Small intestine (tissue), 7 donors: ENCODE data around the gene LSAMP. TPM values are rescaled to one million over a fixed set of nuclear protein-coding genes. Genes with fewer than 3 reads are reported as not detected.

Experiments used
- DNase-seq, 2 donors: peaks; one replicate each; pipeline versions ENCODE4 v3.0.0 to v3.0.0-alpha.2; 2013
- FAIRE-seq: peaks from 2 replicates; lab custom pipeline; 2012; peaks lifted over from hg19 to GRCh38; lab: Jason Lieb, UNC
- H3K27ac ChIP-seq, 3 donors: one replicate each; pipeline ENCODE4 v1.5.1; 2013; ENCODE audit warnings: low read length in 2 of 3, mild to moderate bottlenecking in 2 of 3, control low read depth in 1 of 3, inconsistent platforms in 1 of 3, low read depth in 1 of 3, moderate library complexity in 1 of 3
- H3K27me3 ChIP-seq, 3 donors: one replicate each; pipeline ENCODE4 v1.6.1; 2013; ENCODE audit warnings: low read length in 3 of 3, inconsistent platforms in 1 of 3; ENCODE audit not compliant: control insufficient read depth in 3 of 3, insufficient read depth in 3 of 3
- H3K36me3 ChIP-seq, 3 donors: one replicate each; pipeline ENCODE4 v1.6.1; 2013; ENCODE audit warnings: low read length in 3 of 3, inconsistent platforms in 1 of 3, low read depth in 1 of 3, mild to moderate bottlenecking in 1 of 3, moderate library complexity in 1 of 3; ENCODE audit not compliant: control insufficient read depth in 3 of 3, insufficient read depth in 2 of 3
- H3K4me1 ChIP-seq, 3 donors: one replicate each; pipeline ENCODE4 v1.6.1; 2013; ENCODE audit warnings: low read length in 2 of 3, inconsistent platforms in 1 of 3, low read depth in 1 of 3, mild to moderate bottlenecking in 1 of 3, moderate library complexity in 1 of 3; ENCODE audit not compliant: control insufficient read depth in 3 of 3, insufficient read depth in 2 of 3
- H3K4me3 ChIP-seq, 3 donors: one replicate each; pipeline ENCODE4 v1.5.1; 2013; ENCODE audit warnings: low read length in 3 of 3, control low read depth in 1 of 3, inconsistent platforms in 1 of 3, low read depth in 1 of 3, mild to moderate bottlenecking in 1 of 3, moderate library complexity in 1 of 3
- H3K9me3 ChIP-seq, 2 donors: one replicate each; pipeline ENCODE4 v1.6.1; 2013; ENCODE audit warnings: low read depth in 1 of 2, low read length in 1 of 2; ENCODE audit not compliant: control insufficient read depth in 2 of 2, insufficient read depth in 1 of 2
- WGBS, 3 donors: extraction: QIAGEN DNeasy Blood & Tissue Kit; methylation state at CpG; one replicate each; pipeline ENCODE4 v1.1.7; 2013; 5-methylcytosine and 5-hydroxymethylcytosine counted together
- polyA plus RNA-seq, 4 donors: library from polyadenylated mRNA; stranded (reverse) in 3 of 4; unstranded in 1 of 4; fragments of 200-250 nt in 3 of 4; fragments of 120-200 nt in 1 of 4; gene quantifications; one replicate each; pipeline versions ENCODE4 v1.2.1 to v1.2.3, GENCODE V29; 2013
- donor health status: healthy with polysubstance abuse.
- donor health status: control.
- donor health status: control.
- donor health status: Bipolar disorder and iron deficiency.
- donor health status: healthy.

LSAMP gene
- polyA plus RNA-seq, 4 donors = 0.27 to 2.9 (median 1.8) TPM; not detected in 1

DNA sequence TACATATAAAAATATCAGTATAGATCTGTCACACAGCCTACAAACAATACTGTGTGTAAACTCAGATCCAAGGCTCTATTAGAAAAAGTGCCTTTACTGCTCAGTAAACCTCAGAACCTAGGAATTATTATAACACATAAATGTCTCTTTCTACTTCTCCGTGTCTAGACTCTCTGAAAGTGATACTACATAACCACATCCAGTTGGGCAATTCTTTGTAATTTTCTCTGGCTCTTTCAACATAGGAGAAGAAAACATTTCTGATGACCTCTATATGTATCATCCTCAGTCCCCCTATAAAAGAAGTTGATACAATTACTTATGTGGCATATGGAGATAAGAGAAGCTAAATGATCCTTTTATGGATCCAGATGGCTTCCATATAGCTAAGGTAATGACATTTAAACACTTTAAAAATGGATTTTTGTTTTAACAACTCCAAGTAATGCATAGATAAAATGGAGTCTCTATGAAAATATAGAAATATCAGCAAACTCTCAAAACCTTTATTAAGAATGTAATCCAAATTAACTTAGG lies 104.5 kb downstream of the LSAMP start:
- WGBS, 3 donors = 67 to 80% (median 78%) methylated on average over 1 of the region's 1 CpG
- no peak overlapping the region for H3K27ac ChIP-seq
- no peak overlapping the region for H3K4me3 ChIP-seq
- no peak for DNase-seq
- H3K4me1 ChIP-seq = no peaks in the 10 kb centered on the region
- no peaks in the 10 kb centered on the region for H3K9me3 ChIP-seq
- no peaks in the 10 kb centered on the region for H3K36me3 ChIP-seq
- H3K27me3 ChIP-seq = no peaks in the 10 kb centered on the region
- no peak for FAIRE-seq

DNA sequence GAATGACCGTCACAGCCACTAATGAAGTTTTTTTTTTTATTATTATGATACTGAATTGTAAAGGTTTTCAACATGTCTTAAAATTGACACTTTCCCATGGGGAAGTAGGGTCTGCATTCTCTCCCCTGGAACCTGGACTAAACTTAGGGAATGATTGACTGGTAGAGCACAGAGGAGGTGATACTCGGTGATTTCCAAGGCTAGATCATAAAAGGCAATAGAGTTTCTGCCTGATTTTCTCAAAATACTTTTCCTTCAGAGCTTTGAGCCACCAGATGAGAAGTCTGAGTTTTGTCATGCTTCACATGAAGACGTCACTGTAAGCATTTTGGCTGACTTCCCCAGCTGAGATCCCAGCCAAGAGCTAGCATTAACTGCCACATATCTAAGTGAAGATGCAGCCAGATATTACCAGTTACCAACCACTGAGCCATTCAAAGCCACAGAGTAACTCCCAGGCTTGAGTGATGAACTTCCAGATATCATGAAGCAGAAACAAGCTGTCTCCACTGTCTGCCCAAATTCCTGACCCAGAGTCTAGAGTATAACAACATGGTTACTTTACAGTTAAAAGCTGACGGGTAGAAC lies 105.8 kb downstream of the LSAMP start:
- WGBS, 3 donors = 49 to 56% (median 51%) methylated on average over 4 of the region's 4 CpGs
- H3K27ac ChIP-seq = no peak overlapping the region
- DNase-seq = peak in 1 of 2 donors; percentile 3

DNA sequence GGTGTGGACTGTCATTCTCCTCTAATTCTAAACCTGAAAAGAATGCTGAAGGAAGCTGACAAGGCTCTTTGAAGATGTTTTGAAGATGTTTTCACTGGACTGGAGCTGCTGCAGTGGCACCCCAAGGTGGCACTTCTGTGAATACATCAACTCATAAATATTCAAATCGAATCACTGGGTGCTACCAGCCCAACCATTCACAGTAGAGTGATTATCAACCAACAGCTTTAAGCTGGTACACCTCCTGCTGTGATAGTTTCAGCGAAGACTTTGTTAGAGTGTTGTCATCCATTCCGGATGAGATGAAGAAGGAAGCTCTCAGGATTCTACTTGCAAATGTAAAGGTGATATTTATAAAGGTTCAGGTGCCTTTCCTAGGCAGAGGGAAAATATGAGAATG lies 106.6 kb downstream of the LSAMP start:
- H3K9me3 ChIP-seq = no peaks in the 10 kb centered on the region
- no peaks in the 10 kb centered on the region for H3K27me3 ChIP-seq
- H3K4me3 ChIP-seq = no peak overlapping the region
- FAIRE-seq = no peak
- no peaks in the 10 kb centered on the region for H3K36me3 ChIP-seq
- no peaks in the 10 kb centered on the region for H3K4me1 ChIP-seq
- WGBS, 3 donors = 43 to 51% (median 49%) methylated on average over 3 of the region's 3 CpGs
- H3K27ac ChIP-seq = no peak overlapping the region
- DNase-seq = no peak

More for the DNA sequence above, 105.8 kb downstream of the LSAMP start:
- Histone ChIP-seq H3K27me3 (no peaks in the 10 kb centered on the region), H3K4me1 (no peaks in the 10 kb centered on the region), H3K4me3 (no peak overlapping the region), H3K36me3 (no peaks in the 10 kb centered on the region), H3K9me3 (no peaks in the 10 kb centered on the region)
- FAIRE-seq = no peak

DNA sequence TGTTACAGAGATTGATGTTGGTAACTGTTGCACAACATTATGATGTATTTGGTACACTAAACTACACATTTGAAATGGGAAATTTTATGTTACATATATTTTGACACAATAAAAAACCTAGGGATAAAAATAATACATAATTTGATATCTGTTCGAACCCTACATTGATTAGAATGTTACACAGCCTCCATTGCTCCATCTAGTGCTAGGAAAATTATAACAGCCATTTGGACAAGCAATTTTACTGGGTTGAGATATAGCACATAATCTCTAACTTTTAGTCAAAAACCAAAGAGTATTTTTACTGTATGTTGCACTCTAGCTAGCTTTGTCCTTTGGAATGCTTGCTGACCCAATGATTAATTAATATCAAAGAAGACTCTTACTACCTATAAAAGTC lies 108.1 kb downstream of the LSAMP start:
- Histone ChIP-seq H3K9me3 (peaks cover 0 to 4% of the 10 kb centered on the region in 2 donors), H3K27ac (no peak overlapping the region), H3K36me3 (no peaks in the 10 kb centered on the region), H3K4me1 (no peaks in the 10 kb centered on the region), H3K27me3 (no peaks in the 10 kb centered on the region), H3K4me3 (no peak overlapping the region)
- WGBS, 3 donors = 39 to 75% (median 60%) methylated on average over 1 of the region's 1 CpG
- DNase-seq (no peak), FAIRE-seq (no peak)

GRCh38 chr3:116331380-116331779 lies 113.9 kb downstream of the LSAMP start:
- Histone ChIP-seq H3K9me3 (peaks cover 1 to 4% of the 10 kb centered on the region in 2 donors), H3K4me3 (no peak overlapping the region), H3K27me3 (no peaks in the 10 kb centered on the region), H3K27ac (no peak overlapping the region), H3K36me3 (no peaks in the 10 kb centered on the region), H3K4me1 (no peaks in the 10 kb centered on the region)
- FAIRE-seq (no peak), DNase-seq (no peak)
- 85 to 91% (median 88%) methylated on average over 1 of the region's 1 CpG for WGBS, 3 donors

DNA sequence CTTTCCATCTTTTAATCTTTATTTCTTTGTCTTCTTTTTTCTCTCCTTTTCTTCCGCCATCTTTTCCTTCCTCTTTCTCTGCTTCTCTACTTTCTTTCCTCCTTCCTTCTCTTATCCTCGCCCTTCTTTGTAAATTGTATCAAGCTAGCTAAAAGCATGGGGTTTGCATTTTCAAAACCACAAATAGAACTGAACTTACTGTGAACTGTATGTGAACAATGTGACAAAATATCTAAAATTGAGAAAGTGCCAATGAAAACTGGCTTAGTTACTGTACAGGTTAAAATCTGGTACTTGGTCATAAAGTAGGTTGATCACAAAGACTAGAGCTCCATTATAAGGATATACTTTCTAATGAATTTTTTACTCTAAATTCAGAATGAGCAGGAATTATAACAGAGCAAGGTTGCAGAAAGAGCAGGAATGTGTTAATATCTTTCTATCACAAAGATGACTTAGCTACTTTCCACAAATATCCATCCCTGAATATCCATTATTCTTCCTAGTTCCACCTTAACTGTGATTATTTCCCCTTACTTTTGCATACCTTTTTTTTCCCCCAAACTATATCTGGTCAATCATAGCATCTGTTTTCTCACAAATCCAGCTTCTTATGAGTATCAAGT lies 122.4 kb downstream of the LSAMP start:
- DNase-seq (no peak), FAIRE-seq (no peak)
- no peaks in the 10 kb centered on the region for H3K9me3 ChIP-seq
- 75 to 89% (median 85%) methylated on average over 2 of the region's 2 CpGs for WGBS, 3 donors
- no peaks in the 10 kb centered on the region for H3K4me1 ChIP-seq
- no peaks in the 10 kb centered on the region for H3K36me3 ChIP-seq
- H3K27me3 ChIP-seq = no peaks in the 10 kb centered on the region
- no peak overlapping the region for H3K4me3 ChIP-seq
- H3K27ac ChIP-seq = no peak overlapping the region

DNA sequence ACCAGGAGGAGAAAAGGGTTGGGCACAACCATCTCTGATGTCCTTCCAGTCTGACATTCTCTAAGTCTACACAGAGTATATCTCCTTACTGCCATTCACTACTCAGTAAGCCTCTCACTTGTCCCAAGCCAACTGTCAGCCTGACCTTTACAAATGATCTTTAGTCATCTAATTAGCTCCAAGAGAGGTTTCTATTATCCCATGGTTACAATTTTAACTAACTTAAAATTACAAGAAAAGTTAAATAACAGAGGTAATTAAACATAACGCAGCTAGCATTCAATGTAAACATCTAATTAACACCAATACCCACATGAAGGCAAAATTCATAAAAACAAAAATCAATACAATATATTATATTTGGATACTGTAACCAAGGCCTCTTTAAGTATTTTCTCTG lies 126.9 kb downstream of the LSAMP start:
- no peaks in the 10 kb centered on the region for H3K9me3 ChIP-seq
- no peaks in the 10 kb centered on the region for H3K27me3 ChIP-seq
- H3K36me3 ChIP-seq = no peaks in the 10 kb centered on the region
- no peak for FAIRE-seq
- H3K4me1 ChIP-seq = no peaks in the 10 kb centered on the region
- no peak for DNase-seq
- H3K4me3 ChIP-seq = no peak overlapping the region
- H3K27ac ChIP-seq = no peak overlapping the region
- WGBS, 3 donors = 68 to 88% (median 69%) methylated on average over 1 of the region's 1 CpG

DNA sequence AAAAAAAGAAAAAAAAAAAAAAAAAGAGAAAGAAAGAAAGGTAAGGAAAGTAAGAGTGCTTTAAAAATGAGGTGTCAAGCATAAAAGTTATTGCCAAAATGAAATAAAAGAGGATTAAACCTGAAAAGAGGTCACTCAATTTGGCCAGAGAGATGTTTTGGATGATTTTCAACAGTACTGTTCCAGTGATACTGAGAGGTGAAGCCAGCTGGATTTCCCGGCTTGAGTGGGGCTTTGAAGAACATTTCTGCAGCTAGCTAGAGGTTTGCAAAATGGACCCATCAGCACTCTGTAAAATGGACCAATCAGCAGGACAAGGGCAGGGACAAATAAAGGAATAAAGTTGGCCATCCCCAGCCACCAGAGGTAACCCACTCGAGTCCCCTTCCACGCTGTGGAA lies 128.5 kb downstream of the LSAMP start:
- FAIRE-seq = no peak
- Histone ChIP-seq H3K27me3 (no peaks in the 10 kb centered on the region), H3K9me3 (no peaks in the 10 kb centered on the region), H3K4me1 (no peaks in the 10 kb centered on the region), H3K4me3 (no peak overlapping the region), H3K36me3 (no peaks in the 10 kb centered on the region), H3K27ac (no peak overlapping the region)
- no peak for DNase-seq
- WGBS, 3 donors = 85 to 89% (median 89%) methylated on average over 3 of the region's 3 CpGs
